ENCODE data around the gene CBX6.

DNA sequence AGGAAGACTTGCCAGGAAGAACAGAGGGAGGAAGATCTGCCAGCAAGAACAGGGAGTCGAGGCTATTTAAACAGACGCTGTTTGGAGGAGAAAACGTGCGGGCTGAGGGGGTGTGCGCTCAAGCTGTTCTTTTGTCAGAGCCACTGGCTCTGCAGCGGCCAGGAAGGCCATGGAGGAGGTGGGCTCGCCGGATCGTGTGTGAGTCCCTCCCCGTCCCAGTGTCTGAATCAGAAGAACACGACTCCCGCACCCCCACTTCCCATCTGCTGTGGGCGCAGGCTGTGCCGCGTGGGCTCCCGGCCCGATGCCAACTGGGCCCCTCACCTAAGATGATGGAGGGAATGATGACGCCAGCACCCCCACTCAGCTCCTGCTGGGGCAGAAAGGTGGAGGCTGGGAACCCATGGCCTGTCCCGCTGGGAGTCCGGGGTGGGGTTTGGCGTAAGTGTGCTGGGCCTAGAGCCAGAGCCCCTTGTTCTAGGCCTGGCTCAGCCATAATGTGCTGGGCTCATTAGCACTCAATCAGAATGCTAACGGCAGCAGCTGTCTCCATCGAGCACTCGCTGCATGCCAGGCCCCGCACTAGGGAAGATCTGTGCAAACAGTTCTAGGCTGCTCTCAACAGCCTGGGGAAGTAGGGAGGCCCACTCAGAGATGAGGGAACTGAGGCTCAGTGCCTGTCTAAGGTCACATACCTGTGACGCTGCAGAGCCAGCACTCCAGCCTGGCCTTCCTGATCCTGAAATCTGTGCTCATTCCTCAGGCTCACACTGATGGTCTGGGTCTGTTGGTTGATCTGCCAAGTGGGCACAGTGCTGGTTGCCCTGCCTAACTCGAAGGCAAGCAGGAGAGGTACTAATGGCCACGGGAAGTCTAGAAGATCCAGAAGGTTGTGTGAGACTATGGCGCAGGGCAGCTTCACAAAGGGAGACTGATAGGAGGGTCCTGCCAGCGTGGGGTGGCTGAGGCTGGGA, 39.7 kb downstream of the CBX6 start:
- TF ChIP-seq, protein P1, sequence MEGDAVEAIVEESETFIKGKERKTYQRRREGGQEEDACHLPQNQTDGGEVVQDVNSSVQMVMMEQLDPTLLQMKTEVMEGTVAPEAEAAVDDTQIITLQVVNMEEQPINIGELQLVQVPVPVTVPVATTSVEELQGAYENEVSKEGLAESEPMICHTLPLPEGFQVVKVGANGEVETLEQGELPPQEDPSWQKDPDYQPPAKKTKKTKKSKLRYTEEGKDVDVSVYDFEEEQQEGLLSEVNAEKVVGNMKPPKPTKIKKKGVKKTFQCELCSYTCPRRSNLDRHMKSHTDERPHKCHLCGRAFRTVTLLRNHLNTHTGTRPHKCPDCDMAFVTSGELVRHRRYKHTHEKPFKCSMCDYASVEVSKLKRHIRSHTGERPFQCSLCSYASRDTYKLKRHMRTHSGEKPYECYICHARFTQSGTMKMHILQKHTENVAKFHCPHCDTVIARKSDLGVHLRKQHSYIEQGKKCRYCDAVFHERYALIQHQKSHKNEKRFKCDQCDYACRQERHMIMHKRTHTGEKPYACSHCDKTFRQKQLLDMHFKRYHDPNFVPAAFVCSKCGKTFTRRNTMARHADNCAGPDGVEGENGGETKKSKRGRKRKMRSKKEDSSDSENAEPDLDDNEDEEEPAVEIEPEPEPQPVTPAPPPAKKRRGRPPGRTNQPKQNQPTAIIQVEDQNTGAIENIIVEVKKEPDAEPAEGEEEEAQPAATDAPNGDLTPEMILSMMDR (IDR thresholded peaks at IDR 0.05; ENCODE audit: control extremely low read depth in 1 of 3, insufficient read depth in 1 of 3, low read depth in 1 of 3, low read length in 3 of 3) = no peak
- TF ChIP-seq JUND (IDR thresholded peaks at IDR 0.05; ENCODE audit: low read length) (no peak), POLR2A (IDR thresholded peaks at IDR 0.05; ENCODE audit: control extremely low read depth in 1 of 2, low read depth in 2 of 2, low read length in 2 of 2) (no peak), CREB1 (IDR thresholded peaks at IDR 0.05) (no peak), POLR2AphosphoS5 (IDR thresholded peaks at IDR 0.05; ENCODE audit: low read depth, low read length) (no peak), NRF1 (IDR thresholded peaks at IDR 0.05; ENCODE audit: low read depth, low read length) (no peak), RFX5 (IDR thresholded peaks at IDR 0.05; ENCODE audit: borderline replicate concordance, low read depth, low read length) (no peak), MAX (IDR thresholded peaks at IDR 0.05) (no peak), ZNF274 (IDR thresholded peaks at IDR 0.05; ENCODE audit: borderline replicate concordance, extremely low read depth, low read length) (no peak), HDAC6 (IDR thresholded peaks at IDR 0.05; ENCODE audit: low read depth, low read length) (no peak), RAD21 (IDR thresholded peaks at IDR 0.05 in 1 of 2, conservative IDR thresholded peaks at IDR 0.05 in 1 of 2; ENCODE audit: low read depth in 2 of 2, low read length in 2 of 2) (no peak)
